ENCODE data around the gene APH1B.

Gene APH1B

DNA sequence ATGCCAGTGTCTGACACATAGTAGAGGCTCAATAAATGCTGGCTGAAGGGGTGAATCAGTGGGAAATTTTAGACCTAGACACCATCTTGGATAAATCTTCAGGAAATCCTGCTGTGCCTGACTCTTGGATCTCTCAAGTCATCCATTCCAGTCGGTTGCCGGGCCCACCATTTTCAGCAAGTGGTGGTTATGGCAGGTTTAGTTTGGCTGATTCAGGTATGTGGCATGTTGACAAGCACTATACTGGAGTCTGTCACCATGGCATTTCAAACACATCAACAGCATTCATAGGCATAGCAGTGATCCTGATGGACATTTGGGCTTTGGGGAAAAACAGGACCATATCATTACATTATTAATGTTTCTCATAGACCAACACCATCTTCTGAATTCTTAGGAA lies 25.7 kb upstream of the APH1B start:
- DNase-seq (ENCODE audit: insufficient read length, low spot score) (no peak), FAIRE-seq (no peak)

DNA sequence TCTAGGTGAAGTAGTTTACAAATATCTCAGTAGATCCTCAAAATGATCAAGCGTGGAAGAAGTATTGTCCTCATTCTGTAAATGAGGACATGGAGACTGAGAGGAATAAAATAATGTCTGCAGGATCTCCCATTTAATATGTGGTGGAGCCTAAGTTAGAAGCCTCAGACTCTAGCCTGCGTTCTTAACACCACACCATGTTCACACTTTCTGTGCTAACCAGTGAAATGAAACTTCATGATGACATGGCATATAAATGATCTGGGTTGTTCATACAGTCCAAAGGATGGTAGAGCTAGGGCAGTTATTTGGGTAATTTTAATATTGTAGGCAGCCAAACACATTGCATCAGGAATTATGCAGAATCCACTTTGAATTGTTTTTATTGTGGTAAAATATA lies 25.1 kb upstream of the APH1B start:
- DNase-seq (ENCODE audit: insufficient read length, low spot score) = no peak
- FAIRE-seq = no peak

DNA sequence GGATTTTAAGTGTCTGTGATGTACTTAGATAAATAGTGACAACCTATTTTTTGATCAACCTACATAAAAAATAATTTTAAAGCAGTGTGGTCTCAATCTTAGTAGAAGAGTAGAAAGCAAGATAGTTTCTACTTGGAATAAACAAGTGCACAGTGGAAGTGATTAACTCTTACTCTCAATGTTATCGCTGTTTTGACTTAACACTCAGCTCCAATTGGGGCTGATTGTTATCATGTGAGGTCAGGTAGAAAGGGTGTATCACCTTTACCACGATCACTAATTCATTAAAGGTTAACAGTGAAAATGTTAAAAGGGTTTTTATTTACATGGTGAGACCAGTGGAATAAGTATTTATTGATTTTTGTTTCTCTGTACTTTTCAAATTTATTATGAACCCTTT lies 22.4 kb upstream of the APH1B start:
- no peak for DNase-seq (ENCODE audit: insufficient read length, low spot score)
- no peak for FAIRE-seq

DNA sequence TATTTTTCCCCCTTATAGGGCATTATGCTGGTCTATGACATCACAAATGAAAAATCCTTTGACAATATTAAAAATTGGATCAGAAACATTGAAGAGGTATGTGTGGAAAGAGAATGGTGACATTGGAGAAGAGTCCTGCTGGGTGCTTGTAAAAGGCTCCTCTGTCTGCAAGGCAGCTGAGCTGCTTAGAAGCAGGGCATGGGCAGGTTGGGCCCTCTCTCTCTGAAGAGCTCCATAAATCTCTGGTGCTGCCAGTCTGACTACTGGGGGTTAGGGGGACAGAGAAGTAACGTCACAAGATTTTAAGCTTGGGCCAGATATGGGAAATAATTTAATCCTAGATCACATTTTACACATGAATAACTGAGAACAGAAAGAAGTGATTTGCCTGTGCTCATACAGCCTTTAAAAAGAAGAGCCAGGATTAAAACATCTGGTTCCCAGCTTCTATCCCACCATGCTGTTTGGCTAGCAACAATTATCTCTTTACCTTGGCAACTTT lies 21.9 kb upstream of the APH1B start:
- DNase-seq (ENCODE audit: insufficient read length, low spot score) (no peak), FAIRE-seq (no peak)

DNA sequence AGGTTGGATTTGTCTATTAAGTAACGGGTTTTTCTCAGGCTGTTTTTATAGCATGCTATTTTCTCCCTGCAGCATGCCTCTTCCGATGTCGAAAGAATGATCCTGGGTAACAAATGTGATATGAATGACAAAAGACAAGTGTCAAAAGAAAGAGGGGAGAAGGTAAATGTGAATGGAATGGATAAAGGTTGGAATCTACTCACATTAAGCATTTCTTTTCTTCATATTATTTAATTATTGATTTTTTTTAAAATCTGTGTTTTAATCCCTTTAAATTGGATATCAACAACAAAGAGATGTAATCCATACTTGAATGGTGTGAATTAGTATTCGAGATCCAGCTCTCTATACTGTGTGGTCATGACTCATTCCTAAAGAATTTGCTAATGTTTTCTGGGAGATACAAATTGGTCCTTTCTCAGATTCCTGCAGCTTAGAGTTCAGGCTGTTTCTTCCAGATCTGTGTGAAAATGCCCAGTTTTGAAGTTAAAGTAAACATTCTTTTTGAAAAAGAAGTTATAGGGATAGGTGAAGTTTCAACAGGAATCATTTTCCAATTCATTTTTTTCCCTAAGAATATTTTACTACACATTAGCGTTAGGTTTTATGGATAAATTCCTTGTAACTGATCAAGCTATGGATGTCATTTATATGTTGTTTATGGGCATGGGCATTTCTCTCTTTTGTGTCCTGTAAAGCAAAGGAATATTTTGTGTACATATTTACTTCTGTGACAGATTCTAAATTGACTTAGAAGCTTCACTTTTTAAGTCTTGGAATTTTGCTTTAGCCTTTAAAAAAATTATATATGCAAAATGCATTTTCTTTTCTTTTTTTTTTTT lies 20.8 kb upstream of the APH1B start:
- no peak for FAIRE-seq
- DNase-seq (ENCODE audit: insufficient read length, low spot score) = no peak

DNA sequence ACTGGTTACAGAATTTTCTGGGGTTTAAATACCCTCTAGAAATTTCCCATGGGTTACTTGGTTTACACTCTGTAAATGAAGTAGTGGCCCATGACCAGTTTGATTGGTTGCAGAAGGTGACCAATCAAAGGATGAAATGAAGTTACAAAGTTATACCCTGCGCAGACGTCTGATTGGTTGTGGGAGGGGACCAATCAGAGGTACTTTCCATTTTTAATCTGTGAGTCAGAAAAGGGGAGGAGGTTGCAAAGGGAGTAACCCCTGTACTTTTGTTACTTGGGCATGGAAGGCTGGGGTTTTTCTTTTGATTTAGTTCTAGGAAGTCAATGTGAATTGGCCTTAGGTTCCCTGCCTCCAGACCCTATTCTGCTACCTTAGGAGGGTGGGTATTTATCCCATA lies 18.7 kb upstream of the APH1B start:
- FAIRE-seq = no peak

DNA sequence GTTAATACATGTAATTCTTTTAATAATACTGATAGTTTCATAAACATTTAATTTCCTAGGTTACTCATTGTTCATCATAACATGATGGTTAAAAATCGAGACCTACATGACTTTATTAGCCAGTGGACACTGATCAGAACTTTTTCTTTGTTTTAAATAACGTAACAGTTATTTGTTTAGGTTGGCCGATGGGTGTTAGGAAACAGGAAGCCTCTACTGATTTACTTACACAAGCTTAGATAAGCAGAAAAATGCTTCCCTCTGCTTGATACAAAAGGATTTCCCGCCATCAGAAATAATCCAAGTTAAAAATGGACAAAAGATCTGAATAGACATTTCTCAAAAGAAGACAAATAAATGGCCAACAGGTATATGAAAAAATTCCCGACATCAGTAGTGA lies 16.6 kb upstream of the APH1B start:
- FAIRE-seq (no peak), DNase-seq (ENCODE audit: insufficient read length, low spot score) (no peak)

More for the DNA sequence above, 18.7 kb upstream of the APH1B start:
- DNase-seq (ENCODE audit: insufficient read length, low spot score) = no peak

DNA sequence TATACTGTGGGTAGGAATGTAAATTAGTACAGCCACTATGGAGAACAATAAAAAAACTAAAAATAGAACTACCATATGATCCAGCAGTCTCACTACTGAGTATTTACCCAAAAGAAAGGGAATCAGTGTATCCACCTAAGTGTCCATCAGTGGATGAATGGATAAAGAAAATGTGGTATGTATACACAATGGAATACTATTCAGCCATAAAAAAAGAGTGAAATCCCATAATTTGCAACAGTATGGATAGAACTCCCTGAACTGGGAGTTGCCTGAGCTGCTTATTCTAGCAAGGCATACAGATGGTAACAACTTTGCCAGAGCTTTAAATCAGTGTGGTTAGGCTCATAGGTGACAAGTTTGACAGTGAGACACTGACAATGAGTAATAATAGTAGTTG lies 16.1 kb upstream of the APH1B start:
- no peak for DNase-seq (ENCODE audit: insufficient read length, low spot score)
- no peak for FAIRE-seq

DNA sequence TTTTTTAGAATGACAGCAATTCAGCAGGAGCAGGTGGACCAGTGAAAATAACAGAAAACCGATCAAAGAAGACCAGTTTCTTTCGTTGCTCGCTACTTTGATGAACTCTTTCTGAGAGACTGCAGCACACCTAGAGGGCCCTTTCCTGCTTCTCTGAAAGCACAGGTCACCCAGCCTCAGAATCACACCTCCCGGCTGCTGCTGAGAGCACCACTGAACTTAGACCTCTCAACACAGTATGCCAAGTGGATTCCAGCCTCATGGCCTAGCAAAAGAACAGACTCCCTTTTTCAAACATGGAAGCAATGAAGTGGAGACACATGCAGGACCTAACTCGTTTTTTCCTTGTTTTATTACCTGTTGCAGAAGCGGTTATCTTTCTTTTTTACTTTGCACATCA lies 13.9 kb upstream of the APH1B start:
- FAIRE-seq (no peak), DNase-seq (ENCODE audit: insufficient read length, low spot score) (no peak)

DNA sequence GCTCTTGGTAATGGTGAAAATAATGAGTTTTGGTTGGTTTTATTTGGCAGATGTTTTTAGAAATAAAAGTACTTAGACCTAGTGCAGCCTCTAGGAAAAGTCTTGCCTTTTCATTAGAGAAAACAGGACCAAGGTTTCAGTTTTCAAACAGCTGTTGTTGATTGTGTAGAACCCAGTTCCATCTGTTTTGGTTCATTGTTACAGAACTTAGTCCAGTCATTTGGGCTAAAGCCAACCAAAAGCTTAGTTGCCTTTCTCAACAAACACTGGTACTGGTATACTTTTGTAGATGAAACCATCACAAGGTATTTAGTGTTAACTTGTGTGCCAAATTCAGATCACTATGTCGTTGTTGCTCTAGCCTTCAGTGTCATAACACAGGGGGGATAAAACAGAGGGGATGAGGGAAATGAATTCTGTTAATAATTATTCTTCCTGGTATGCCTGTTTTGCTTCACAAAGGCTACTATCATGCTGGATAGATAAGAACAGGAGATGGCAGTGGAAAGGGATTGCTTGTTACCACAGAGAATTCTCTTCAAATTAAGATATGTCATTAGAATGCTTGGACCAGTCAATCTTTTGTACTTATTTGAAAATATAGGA lies 12.6 kb upstream of the APH1B start:
- FAIRE-seq (no peak), DNase-seq (ENCODE audit: insufficient read length, low spot score) (no peak)

DNA sequence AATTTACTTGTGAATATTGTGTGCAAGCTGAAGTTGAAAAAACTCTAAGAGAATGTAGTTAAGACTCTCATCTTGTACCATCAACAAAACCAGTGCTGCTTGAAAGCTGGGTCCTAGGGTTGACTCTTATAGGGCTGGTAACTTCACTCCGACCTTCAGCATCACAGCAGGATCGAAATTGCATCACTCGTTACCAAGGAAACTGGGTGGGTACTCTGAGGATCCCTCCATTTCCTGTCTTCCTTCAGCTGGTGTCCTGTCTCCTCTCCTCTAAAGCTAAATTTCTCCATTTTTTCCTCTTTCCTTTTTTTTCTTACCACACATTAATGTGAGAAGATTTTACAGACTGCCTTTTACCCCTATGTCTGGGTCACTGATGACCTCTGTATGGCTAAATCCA lies 3.0 kb upstream of the APH1B start:
- FAIRE-seq (no peak), DNase-seq (ENCODE audit: insufficient read length, low spot score) (no peak)

DNA sequence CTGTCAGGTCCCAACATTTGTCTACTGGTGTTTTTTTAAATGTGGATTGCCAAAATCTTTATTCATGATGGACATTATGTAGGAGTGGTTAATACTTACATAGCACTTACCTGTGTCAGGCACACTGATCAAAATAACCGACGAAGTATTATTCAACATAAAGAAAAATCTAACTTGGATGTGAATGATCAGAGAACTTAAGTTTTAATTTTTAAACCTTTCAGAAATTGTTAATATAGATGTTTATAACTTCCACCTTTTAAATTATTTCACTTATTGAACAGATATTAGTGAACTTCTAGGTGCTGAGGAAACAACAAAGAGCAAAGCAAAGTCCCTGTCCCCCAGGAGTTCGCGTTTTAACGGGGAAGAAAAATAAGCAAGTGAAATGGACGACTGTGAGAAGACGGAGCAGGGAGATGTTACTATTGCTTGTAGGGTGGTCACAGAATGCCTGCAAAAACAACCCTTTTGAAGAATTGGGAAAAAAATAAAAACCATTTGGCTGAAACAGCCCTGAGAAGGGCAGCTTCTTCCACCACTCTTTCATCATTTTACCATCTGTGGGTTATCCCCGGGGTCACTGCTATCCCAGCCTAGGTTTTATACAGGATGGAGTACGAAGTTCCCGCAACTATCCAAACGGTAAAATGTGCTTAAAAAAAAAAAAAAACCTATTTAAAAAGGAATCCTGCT lies 915 bp upstream of the APH1B start:
- no peak for DNase-seq (ENCODE audit: insufficient read length, low spot score)
- FAIRE-seq = peak; percentile 75

DNA sequence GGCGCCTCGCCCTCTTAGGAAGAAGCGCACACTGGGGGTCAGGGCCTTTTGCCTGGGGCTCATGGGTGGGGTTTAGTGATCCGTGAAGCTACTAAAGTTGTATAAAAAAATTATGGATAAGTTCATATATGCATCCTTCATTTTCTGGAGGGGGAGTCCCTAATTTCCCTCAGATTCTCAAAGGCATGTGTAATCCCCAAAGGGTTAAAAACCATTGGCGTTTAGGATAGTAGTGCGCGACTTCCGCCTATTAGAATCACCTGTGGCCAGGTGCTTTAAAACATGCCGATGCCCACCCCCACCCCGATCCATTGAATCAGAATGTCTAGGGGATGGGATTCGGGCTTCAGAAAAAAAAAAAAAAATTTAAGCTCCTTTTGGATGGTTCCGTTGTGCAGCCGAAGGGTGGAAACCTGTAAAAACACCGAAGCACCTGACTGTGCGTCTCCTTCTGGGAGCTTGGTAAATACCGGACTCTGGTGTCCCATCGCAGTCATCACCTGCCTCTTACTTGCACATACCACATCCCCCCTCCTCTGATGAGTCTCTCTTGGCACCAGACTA lies 570 bp downstream of the APH1B start:
- FAIRE-seq = no peak
- DNase-seq (ENCODE audit: insufficient read length, low spot score) = no peak

DNA sequence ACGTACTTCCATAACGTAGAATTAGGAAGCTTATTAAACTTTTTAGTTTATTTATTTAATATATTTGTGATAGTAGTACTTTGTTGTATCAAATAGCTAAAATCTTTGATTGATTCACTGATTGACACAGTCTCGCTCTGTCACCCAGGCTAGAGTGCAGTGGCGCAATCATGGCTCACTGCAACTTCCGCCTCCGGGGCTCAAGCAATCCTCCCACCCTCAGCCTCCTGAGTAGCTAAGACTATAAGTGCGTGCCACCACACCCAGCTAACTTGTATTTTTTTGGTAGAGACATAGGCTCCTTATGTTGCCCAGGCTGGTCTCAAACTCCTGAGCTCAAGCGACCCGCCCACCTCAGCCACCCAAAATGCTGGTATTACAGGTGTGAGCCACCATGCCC lies 5.7 kb downstream of the APH1B start:
- DNase-seq (ENCODE audit: insufficient read length, low spot score) (no peak), FAIRE-seq (no peak)

DNA sequence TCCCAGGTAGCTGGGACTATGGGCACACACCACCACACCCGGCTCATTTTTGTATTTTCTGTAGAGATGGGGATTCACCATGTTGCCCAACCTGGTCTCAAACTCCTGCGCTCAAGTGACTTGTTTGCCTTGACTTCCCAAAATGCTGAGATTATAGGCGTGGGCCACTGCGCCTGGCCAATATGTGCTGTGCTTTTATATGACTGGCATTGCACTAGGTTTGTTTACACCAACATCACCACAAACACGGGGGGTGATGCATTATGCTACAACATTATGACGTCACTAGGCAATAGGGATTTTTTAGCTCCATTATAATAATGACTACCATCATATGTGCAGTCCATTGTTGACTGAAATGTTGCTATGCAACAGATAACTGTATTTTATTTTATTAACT lies 6.9 kb downstream of the APH1B start:
- no peak for DNase-seq (ENCODE audit: insufficient read length, low spot score)
- FAIRE-seq = no peak

DNA sequence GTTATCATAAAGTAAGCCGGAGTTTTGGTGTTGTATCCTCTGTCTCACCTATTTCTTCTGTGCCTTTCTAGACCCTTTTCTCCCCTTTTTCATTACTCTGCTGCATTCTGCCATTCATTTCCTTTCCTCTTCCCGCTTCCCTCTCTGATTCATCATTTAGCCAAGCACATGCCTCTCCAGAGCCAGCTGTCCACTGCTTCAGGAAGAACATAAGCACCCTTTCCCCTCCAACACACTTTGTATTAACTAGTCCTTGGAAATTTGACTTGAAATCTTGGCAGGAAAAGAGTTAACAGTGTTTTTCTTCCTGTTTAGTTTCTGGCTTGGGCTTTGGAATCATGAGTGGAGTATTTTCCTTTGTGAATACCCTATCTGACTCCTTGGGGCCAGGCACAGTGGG lies 9.7 kb downstream of the APH1B start:
- DNase-seq (ENCODE audit: insufficient read length, low spot score) (no peak), FAIRE-seq (no peak)

DNA sequence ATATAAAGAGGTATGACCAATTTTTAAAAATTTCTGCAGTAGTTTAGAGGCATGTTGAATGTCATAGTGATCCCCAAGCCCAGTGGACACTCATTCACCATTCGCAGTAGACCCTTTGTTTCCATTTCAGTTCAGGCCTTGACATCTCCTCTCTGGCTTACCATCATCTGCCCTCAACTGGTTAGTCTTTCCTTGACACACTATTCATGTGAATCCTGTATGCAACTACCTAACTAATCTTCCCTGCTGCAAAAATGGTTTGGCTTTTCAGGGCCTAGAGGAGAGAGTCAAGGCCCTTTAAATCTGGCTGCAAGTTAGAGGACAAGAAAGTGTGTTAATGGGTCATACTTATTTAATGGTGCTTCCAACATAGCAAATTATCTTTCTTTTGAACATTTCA lies 10.9 kb downstream of the APH1B start:
- FAIRE-seq = no peak
- no peak for DNase-seq (ENCODE audit: insufficient read length, low spot score)

DNA sequence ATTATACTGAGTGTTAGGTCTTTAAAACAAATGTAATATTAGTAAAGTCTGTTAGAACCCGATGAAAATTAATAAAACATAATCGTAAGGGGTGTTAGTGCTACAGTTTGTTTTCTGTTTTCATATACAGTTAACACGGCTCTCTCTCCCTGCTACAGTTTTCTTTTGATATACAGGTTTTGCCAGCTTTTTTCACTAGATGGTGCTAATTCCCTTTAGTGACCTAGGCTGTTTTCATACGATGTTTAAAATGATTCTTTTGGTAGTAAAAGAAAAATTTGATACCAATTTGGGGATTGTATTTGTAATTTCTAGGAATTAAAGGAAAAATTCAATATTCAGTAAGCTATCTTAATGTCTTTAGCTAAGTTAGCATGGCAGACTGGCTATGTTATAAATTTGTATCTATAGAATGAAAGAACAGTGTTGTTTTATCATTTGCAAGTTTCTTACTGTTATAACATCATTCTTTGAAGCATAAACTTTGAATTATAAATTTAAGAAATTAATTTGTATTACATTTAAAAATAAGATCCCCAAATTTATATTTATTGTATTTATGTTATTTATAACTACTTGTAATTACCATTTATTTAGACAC lies 11.5 kb downstream of the APH1B start:
- peak; percentile 19 for DNase-seq (ENCODE audit: insufficient read length, low spot score)
- FAIRE-seq = peak; percentile 85

DNA sequence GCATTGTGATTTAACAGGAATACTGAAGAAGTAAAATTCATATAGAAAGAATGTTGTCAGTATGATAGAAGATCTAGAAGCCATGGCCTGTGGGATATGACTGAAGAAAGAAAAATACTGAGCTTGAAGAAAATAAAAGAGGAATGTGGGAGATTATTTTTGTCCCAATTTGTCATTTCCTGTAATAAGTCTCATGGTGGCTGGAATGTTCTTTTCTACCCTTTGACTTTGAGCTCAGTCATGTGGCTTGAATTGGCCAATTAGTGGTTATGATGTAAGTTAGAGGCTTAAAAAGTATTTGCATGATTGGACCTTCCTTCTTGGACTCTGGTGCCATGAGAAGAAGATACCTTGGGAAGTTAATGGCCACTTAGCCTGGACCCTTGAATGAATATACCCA lies 14.1 kb downstream of the APH1B start:
- FAIRE-seq (no peak), DNase-seq (ENCODE audit: insufficient read length, low spot score) (no peak)

DNA sequence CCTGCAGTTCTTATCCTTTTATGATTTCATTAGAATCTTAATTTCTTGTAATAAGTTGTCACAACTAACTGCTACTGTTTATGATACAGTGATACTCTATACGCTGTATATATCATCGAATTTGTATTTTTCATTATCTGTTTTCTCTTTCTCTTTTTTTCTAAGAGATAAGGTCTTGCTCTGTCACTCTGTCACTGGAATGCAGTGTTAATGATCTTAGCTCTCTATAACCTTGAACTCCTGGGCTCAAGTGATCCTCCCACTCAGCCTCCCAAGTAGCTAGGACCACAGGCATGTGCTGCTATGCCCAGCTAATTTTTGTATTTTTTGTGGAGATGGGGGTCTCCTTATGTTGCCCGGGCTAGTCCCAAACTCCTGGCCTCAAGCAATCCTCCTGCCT lies 14.8 kb downstream of the APH1B start:
- FAIRE-seq (no peak), DNase-seq (ENCODE audit: insufficient read length, low spot score) (no peak)

DNA sequence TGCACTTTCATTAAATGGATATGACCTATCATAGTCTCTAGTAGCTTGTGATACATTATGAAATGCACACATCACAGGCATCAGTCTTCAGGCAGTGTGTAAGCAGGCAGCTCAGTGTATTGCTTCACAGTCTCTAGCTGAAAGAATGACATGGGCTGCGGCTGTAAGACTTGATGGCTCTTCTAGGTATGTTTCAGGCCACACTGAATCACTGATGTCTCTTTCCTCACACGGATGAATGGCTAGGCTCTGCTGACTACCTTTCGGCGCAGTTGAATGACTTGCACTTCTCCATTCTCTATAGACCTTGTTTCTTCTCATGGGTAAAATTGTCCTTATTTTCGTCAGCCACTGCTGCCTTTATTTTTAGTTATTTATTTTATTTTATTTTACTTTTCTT lies 15.4 kb downstream of the APH1B start:
- no peak for FAIRE-seq
- DNase-seq (ENCODE audit: insufficient read length, low spot score) = no peak
